Measurements from ENCODE around the gene EYA4. TPM values are rescaled to one million over a fixed set of nuclear protein-coding genes. Genes with fewer than 3 reads are reported as not detected.

Gene EYA4
- total RNA-seq, 1 donor from 2014 or later: 1.6 TPM

- Mint-ChIP-seq H3K4me1 (ENCODE audit: low read depth, unreplicated experiment) (peaks cover 1% of the 10 kb centered on the region), H3K4me3 (ENCODE audit: unreplicated experiment) (no peak overlapping the region), H3K9me3 (ENCODE audit: unreplicated experiment) (no peaks in the 10 kb centered on the region), H3K27me3 (ENCODE audit: low read depth, unreplicated experiment) (peaks cover 9% of the 10 kb centered on the region), H3K27ac (ENCODE audit: unreplicated experiment) (no peak overlapping the region), H3K36me3 (ENCODE audit: low read depth, unreplicated experiment) (no peaks in the 10 kb centered on the region)
- no peak for FAIRE-seq
- Histone ChIP-seq H3K79me2 (ENCODE audit: insufficient read depth, low read length) (no peaks in the 10 kb centered on the region), H4K20me1 (ENCODE audit: insufficient read depth, low read length) (no peaks in the 10 kb centered on the region), H3K9ac (ENCODE audit: low read length) (no peak overlapping the region), H3K4me1 (ENCODE audit: insufficient read depth, low read length) (peaks cover 5% of the 10 kb centered on the region), H3K36me3 (ENCODE audit: insufficient read depth, low read length) (no peaks in the 10 kb centered on the region), H3K9me3 (ENCODE audit: insufficient read depth, low read depth, low read length) (no peaks in the 10 kb centered on the region), H3K4me2 (ENCODE audit: low read length) (no peak overlapping the region), H3K4me3 (ENCODE audit: insufficient read depth, low read depth, low read length) (no peak overlapping the region), H2AFZ (ENCODE audit: low read depth, low read length) (no peak overlapping the region), H3K27ac (ENCODE audit: low read depth, low read length) (no peak overlapping the region), H3K27me3 (ENCODE audit: insufficient read depth, low read length) (no peaks in the 10 kb centered on the region)
- TF ChIP-seq EZH2 (IDR thresholded peaks at IDR 0.05; ENCODE audit: insufficient read depth, low read length) (no peak), CTCF (IDR thresholded peaks at IDR 0.05; ENCODE audit: insufficient read depth, low read depth, low read length) (no peak)
- no peak for DNase-seq (ENCODE audit: low read depth)
These were observed 18.4 kb downstream of the EYA4 start for GRCh38 chr6:133259561-133259960.

GRCh38 chr6:133262804-133263203 is 21.6 kb downstream of the EYA4 start:
- Mint-ChIP-seq H3K4me3 (ENCODE audit: unreplicated experiment) (no peak overlapping the region), H3K9me3 (ENCODE audit: unreplicated experiment) (no peaks in the 10 kb centered on the region), H3K27ac (ENCODE audit: unreplicated experiment) (no peak overlapping the region), H3K4me1 (ENCODE audit: low read depth, unreplicated experiment) (no peaks in the 10 kb centered on the region), H3K36me3 (ENCODE audit: low read depth, unreplicated experiment) (no peaks in the 10 kb centered on the region), H3K27me3 (ENCODE audit: low read depth, unreplicated experiment) (peaks cover 9% of the 10 kb centered on the region)
- no peak for FAIRE-seq
- H3K79me2 ChIP-seq (ENCODE audit: insufficient read depth, low read length): no peaks in the 10 kb centered on the region
- no peak overlapping the region for H3K4me2 ChIP-seq (ENCODE audit: low read length)
- H3K9me3 ChIP-seq (ENCODE audit: insufficient read depth, low read depth, low read length): no peaks in the 10 kb centered on the region
- DNase-seq (ENCODE audit: low read depth): no peak
- H3K27me3 ChIP-seq (ENCODE audit: insufficient read depth, low read length): no peaks in the 10 kb centered on the region
- no peaks in the 10 kb centered on the region for H3K4me1 ChIP-seq (ENCODE audit: insufficient read depth, low read length)
- H3K27ac ChIP-seq (ENCODE audit: low read depth, low read length): no peak overlapping the region
- TF ChIP-seq EZH2 (IDR thresholded peaks at IDR 0.05; ENCODE audit: insufficient read depth, low read length): no peak
- H3K4me3 ChIP-seq (ENCODE audit: insufficient read depth, low read depth, low read length): no peak overlapping the region
- H2AFZ ChIP-seq (ENCODE audit: low read depth, low read length): no peak overlapping the region
- no peak overlapping the region for H3K9ac ChIP-seq (ENCODE audit: low read length)
- H4K20me1 ChIP-seq (ENCODE audit: insufficient read depth, low read length): no peaks in the 10 kb centered on the region
- H3K36me3 ChIP-seq (ENCODE audit: insufficient read depth, low read length): no peaks in the 10 kb centered on the region

GRCh38 chr6:133265066-133265465 is 23.9 kb downstream of the EYA4 start:
- H3K4me2 ChIP-seq (ENCODE audit: low read length): no peak overlapping the region
- no peak overlapping the region for H3K4me3 ChIP-seq (ENCODE audit: insufficient read depth, low read depth, low read length)
- Mint-ChIP-seq H3K4me1 (ENCODE audit: low read depth, unreplicated experiment) (no peaks in the 10 kb centered on the region), H3K27ac (ENCODE audit: unreplicated experiment) (no peak overlapping the region), H3K4me3 (ENCODE audit: unreplicated experiment) (no peak overlapping the region), H3K36me3 (ENCODE audit: low read depth, unreplicated experiment) (no peaks in the 10 kb centered on the region), H3K27me3 (ENCODE audit: low read depth, unreplicated experiment) (peaks cover 8% of the 10 kb centered on the region), H3K9me3 (ENCODE audit: unreplicated experiment) (no peaks in the 10 kb centered on the region)
- no peaks in the 10 kb centered on the region for H3K79me2 ChIP-seq (ENCODE audit: insufficient read depth, low read length)
- FAIRE-seq: no peak
- TF ChIP-seq EZH2 (IDR thresholded peaks at IDR 0.05; ENCODE audit: insufficient read depth, low read length) (no peak), CTCF (IDR thresholded peaks at IDR 0.05; ENCODE audit: insufficient read depth, low read depth, low read length) (no peak)
- no peak overlapping the region for H3K9ac ChIP-seq (ENCODE audit: low read length)
- H3K36me3 ChIP-seq (ENCODE audit: insufficient read depth, low read length): no peaks in the 10 kb centered on the region
- no peaks in the 10 kb centered on the region for H3K27me3 ChIP-seq (ENCODE audit: insufficient read depth, low read length)
- DNase-seq (ENCODE audit: low read depth): no peak
- H2AFZ ChIP-seq (ENCODE audit: low read depth, low read length): no peak overlapping the region
- H3K27ac ChIP-seq (ENCODE audit: low read depth, low read length): no peak overlapping the region
- no peaks in the 10 kb centered on the region for H3K9me3 ChIP-seq (ENCODE audit: insufficient read depth, low read depth, low read length)
- H3K4me1 ChIP-seq (ENCODE audit: insufficient read depth, low read length): no peaks in the 10 kb centered on the region
- H4K20me1 ChIP-seq (ENCODE audit: insufficient read depth, low read length): no peaks in the 10 kb centered on the region
